Endodermal cell (in vitro differentiated cells): ENCODE measurements around the gene FXN. TPM values are rescaled to one million over a fixed set of nuclear protein-coding genes. Genes with fewer than 3 reads are reported as not detected.

Experiments
- DNase-seq: peaks from one replicate; pipeline ENCODE4 v3.0.0-alpha.2; 2017
- H3K27ac ChIP-seq: 2 replicates; pipeline ENCODE4 v1.5.1; 2013; ENCODE audit warnings: mild to moderate bottlenecking, low read depth, low read length, moderate library complexity
- H3K27me3 ChIP-seq: 2 replicates; pipeline ENCODE4 v1.6.1; 2013; ENCODE audit warnings: mild to moderate bottlenecking, low read length, moderate library complexity; ENCODE audit not compliant: insufficient read depth, control insufficient read depth, poor library complexity, severe bottlenecking
- H3K36me3 ChIP-seq: 2 replicates; pipeline ENCODE4 v1.7.0; 2013; ENCODE audit warnings: mild to moderate bottlenecking, low read length, moderate library complexity; ENCODE audit not compliant: control insufficient read depth, insufficient read depth
- H3K4me1 ChIP-seq: one replicate; pipeline ENCODE4 v1.7.0; 2013; ENCODE audit warnings: low read length; ENCODE audit not compliant: control insufficient read depth, insufficient read depth
- H3K4me3 ChIP-seq: 2 replicates; pipeline ENCODE4 v1.5.1; 2013; ENCODE audit warnings: mild to moderate bottlenecking, low read length, moderate library complexity
- H3K9ac ChIP-seq: 2 replicates; pipeline ENCODE4 v1.6.1; 2013; ENCODE audit warnings: mild to moderate bottlenecking, low read length, moderate library complexity; ENCODE audit not compliant: poor library complexity, severe bottlenecking; ENCODE audit errors: extremely low read depth
- H3K9me3 ChIP-seq: 2 replicates; pipeline ENCODE4 v1.6.1; 2013; ENCODE audit warnings: mild to moderate bottlenecking, low read length, moderate library complexity; ENCODE audit not compliant: control insufficient read depth
- H3K27ac Mint-ChIP-seq: 2 replicates; pipeline ENCODE4 v1.8.0; 2020; ENCODE audit warnings: mixed read lengths
- H3K27me3 Mint-ChIP-seq: 2 replicates; pipeline ENCODE4 v1.8.0; 2021; ENCODE audit warnings: mild to moderate bottlenecking, mixed read lengths; ENCODE audit not compliant: insufficient read depth
- H3K36me3 Mint-ChIP-seq: 2 replicates; pipeline ENCODE4 v1.8.0; 2020; ENCODE audit warnings: low read depth, mixed read lengths
- H3K4me1 Mint-ChIP-seq: 2 replicates; pipeline ENCODE4 v1.8.0; 2020; ENCODE audit warnings: mixed read lengths
- H3K4me3 Mint-ChIP-seq: 2 replicates; pipeline ENCODE4 v1.8.0; 2020; ENCODE audit warnings: mild to moderate bottlenecking, moderate library complexity, mixed read lengths
- H3K9me3 Mint-ChIP-seq: 2 replicates; pipeline ENCODE4 v1.8.0; 2020; ENCODE audit warnings: mild to moderate bottlenecking, mixed read lengths
- CTCF ChIP-seq: fragments of 200-600 bp; sonication (generic); conservative IDR thresholded peaks from 2 replicates; pipeline ENCODE4 v1.5.0; 2021; ENCODE audit warnings: antibody characterized with exemption, mild to moderate bottlenecking
- WGBS, 2 experiments: methylation state at CpG; one replicate each; pipeline versions ENCODE4 v1.1.5 to v1.1.7; 2013; ENCODE audit warnings: missing lambda C conversion rate in 2 of 2, mixed read lengths in 1 of 2; ENCODE audit not compliant: insufficient coverage in 1 of 2, insufficient read length in 1 of 2; 5-methylcytosine and 5-hydroxymethylcytosine counted together
- total RNA-seq, 2 donors: library from RNA; stranded (reverse); fragmentation: NEBNext Ultra II Directional in 1 of 2; extraction: Animal tissue kit (Norgen Biotek cat#: 25700) in 1 of 2; gene quantifications; 2 replicates in 1 of 2; 3 replicates in 1 of 2; pipeline ENCODE4 v1.2.1, GENCODE V29; 2021

Gene FXN
- total RNA-seq, 2 donors from 2014 or later, result 33.0 to 34.1 TPM

GRCh38 chr9:69145144-69145715 lies 109.7 kb downstream of the FXN start:
- no peaks in the 10 kb centered on the region for H3K36me3 Mint-ChIP-seq
- H3K27ac Mint-ChIP-seq, result no peak overlapping the region
- H3K27me3 Mint-ChIP-seq, result no peaks in the 10 kb centered on the region
- Histone ChIP-seq H3K9me3 (no peaks in the 10 kb centered on the region), H3K4me1 (no peaks in the 10 kb centered on the region), H3K9ac (no peak overlapping the region), H3K27me3 (no peaks in the 10 kb centered on the region), H3K36me3 (no peaks in the 10 kb centered on the region), H3K27ac (no peak overlapping the region), H3K4me3 (no peak overlapping the region)
- no peak for DNase-seq
- no peaks in the 10 kb centered on the region for H3K9me3 Mint-ChIP-seq
- 94 to 96% methylated on average over 7 to 8 of the region's 8 CpGs for WGBS, 2 experiments
- no peak for TF ChIP-seq CTCF
- H3K4me3 Mint-ChIP-seq, result no peak overlapping the region
- peaks cover 5% of the 10 kb centered on the region for H3K4me1 Mint-ChIP-seq

- Mint-ChIP-seq H3K9me3 (no peaks in the 10 kb centered on the region), H3K4me1 (peaks cover 5% of the 10 kb centered on the region), H3K4me3 (no peak overlapping the region), H3K27me3 (no peaks in the 10 kb centered on the region), H3K36me3 (peaks cover under 1% of the 10 kb centered on the region), H3K27ac (peak overlapping the region; percentile 8)
- peak; percentile 38 for DNase-seq
- Histone ChIP-seq H3K4me3 (no peak overlapping the region), H3K27me3 (no peaks in the 10 kb centered on the region), H3K27ac (no peak overlapping the region), H3K9me3 (no peaks in the 10 kb centered on the region), H3K9ac (no peak overlapping the region), H3K36me3 (no peaks in the 10 kb centered on the region), H3K4me1 (no peaks in the 10 kb centered on the region)
- WGBS, 2 experiments, result 93 to 95% methylated on average over 7 to 11 of the region's 11 CpGs
- TF ChIP-seq CTCF, result no peak
Observed at GRCh38 chr9:69147041-69147834, 111.7 kb downstream of the FXN start.

- peak overlapping the region; percentile 17 for H3K27ac ChIP-seq
- Mint-ChIP-seq H3K4me3 (no peak overlapping the region), H3K36me3 (peaks cover 2% of the 10 kb centered on the region)
Observed at GRCh38 chr9:69149321-69149807, 113.8 kb downstream of the FXN start.

More at GRCh38 chr9:69149321-69149807, 113.8 kb downstream of the FXN start:
- Histone ChIP-seq H3K36me3 (no peaks in the 10 kb centered on the region), H3K9me3 (no peaks in the 10 kb centered on the region), H3K4me1 (no peaks in the 10 kb centered on the region), H3K4me3 (no peak overlapping the region), H3K27me3 (no peaks in the 10 kb centered on the region), H3K9ac (no peak overlapping the region)
- Mint-ChIP-seq H3K4me1 (peaks cover 5% of the 10 kb centered on the region), H3K27me3 (no peaks in the 10 kb centered on the region), H3K27ac (no peak overlapping the region), H3K9me3 (no peaks in the 10 kb centered on the region)
- WGBS, 2 experiments, result 66 to 84% methylated on average over 5 to 7 of the region's 7 CpGs
- TF ChIP-seq CTCF, result peak; percentile 56
- peak; percentile 42 for DNase-seq

Other genes with a start within 250 kb of the FXN start
- not detected for gene PRKACG, start 21.6 kb upstream of the FXN start, total RNA-seq
- gene TJP2, start 138.5 kb downstream of the FXN start, total RNA-seq, result 10 to 100 TPM; 45.1 to 53.0 TPM